ENCODE results near the gene RNGTT.

RNGTT gene

DNA sequence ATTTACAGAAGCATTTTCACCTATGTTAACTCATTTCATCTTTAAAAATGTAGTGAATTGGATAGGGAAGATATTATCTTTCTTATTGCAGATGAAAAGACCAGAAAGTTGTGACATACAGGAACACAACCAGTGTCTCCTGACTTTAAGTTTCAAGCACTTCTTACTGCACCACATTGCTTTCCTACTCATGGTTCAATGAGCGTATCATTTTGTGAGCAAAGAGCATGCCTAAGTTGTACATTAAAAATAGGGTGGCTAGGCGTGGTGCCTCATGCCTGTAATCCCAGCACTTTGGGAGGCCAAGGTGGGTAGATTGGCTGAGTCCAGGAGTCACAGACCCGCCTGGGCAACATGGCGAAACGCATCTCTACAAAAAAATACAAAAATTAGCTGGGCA is 21.2 kb upstream of the RNGTT start:
- TF ChIP-seq TAF1 (IDR thresholded peaks at IDR 0.05; ENCODE audit: borderline replicate concordance, insufficient read depth, low read length) = no peak
- TF ChIP-seq, protein P1, sequence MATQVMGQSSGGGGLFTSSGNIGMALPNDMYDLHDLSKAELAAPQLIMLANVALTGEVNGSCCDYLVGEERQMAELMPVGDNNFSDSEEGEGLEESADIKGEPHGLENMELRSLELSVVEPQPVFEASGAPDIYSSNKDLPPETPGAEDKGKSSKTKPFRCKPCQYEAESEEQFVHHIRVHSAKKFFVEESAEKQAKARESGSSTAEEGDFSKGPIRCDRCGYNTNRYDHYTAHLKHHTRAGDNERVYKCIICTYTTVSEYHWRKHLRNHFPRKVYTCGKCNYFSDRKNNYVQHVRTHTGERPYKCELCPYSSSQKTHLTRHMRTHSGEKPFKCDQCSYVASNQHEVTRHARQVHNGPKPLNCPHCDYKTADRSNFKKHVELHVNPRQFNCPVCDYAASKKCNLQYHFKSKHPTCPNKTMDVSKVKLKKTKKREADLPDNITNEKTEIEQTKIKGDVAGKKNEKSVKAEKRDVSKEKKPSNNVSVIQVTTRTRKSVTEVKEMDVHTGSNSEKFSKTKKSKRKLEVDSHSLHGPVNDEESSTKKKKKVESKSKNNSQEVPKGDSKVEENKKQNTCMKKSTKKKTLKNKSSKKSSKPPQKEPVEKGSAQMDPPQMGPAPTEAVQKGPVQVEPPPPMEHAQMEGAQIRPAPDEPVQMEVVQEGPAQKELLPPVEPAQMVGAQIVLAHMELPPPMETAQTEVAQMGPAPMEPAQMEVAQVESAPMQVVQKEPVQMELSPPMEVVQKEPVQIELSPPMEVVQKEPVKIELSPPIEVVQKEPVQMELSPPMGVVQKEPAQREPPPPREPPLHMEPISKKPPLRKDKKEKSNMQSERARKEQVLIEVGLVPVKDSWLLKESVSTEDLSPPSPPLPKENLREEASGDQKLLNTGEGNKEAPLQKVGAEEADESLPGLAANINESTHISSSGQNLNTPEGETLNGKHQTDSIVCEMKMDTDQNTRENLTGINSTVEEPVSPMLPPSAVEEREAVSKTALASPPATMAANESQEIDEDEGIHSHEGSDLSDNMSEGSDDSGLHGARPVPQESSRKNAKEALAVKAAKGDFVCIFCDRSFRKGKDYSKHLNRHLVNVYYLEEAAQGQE (IDR thresholded peaks at IDR 0.05; ENCODE audit: insufficient read depth in 1 of 2, low read depth in 2 of 2, low read length in 2 of 2) = no peak
- no peak for TF ChIP-seq SIN3A (IDR thresholded peaks at IDR 0.05; ENCODE audit: borderline replicate concordance, insufficient read depth, low read length)
- no peak for TF ChIP-seq POLR2AphosphoS5 (IDR thresholded peaks at IDR 0.05; ENCODE audit: low read depth, low read length)
- no peak for TF ChIP-seq FOXP2 (optimal IDR thresholded peaks at IDR 0.05; ENCODE audit: borderline replicate concordance, extremely low read depth, extremely low read length, insufficient read depth)

GRCh38 chr6:88984152-88984551 is 20.7 kb upstream of the RNGTT start:
- TF ChIP-seq POLR2AphosphoS5 (IDR thresholded peaks at IDR 0.05; ENCODE audit: low read depth, low read length) (no peak), FOXP2 (optimal IDR thresholded peaks at IDR 0.05; ENCODE audit: borderline replicate concordance, extremely low read depth, extremely low read length, insufficient read depth) (no peak), SIN3A (IDR thresholded peaks at IDR 0.05; ENCODE audit: borderline replicate concordance, insufficient read depth, low read length) (no peak), TAF1 (IDR thresholded peaks at IDR 0.05; ENCODE audit: borderline replicate concordance, insufficient read depth, low read length) (no peak)
- TF ChIP-seq, protein P1 (IDR thresholded peaks at IDR 0.05; ENCODE audit: insufficient read depth in 1 of 2, low read depth in 2 of 2, low read length in 2 of 2) = no peak

- no peak for TF ChIP-seq SIN3A (IDR thresholded peaks at IDR 0.05; ENCODE audit: borderline replicate concordance, insufficient read depth, low read length)
- no peak for TF ChIP-seq POLR2AphosphoS5 (IDR thresholded peaks at IDR 0.05; ENCODE audit: low read depth, low read length)
- TF ChIP-seq FOXP2 (optimal IDR thresholded peaks at IDR 0.05; ENCODE audit: borderline replicate concordance, extremely low read depth, extremely low read length, insufficient read depth) = no peak
- no peak for TF ChIP-seq TAF1 (IDR thresholded peaks at IDR 0.05; ENCODE audit: borderline replicate concordance, insufficient read depth, low read length)
- TF ChIP-seq, protein P1 (IDR thresholded peaks at IDR 0.05; ENCODE audit: insufficient read depth in 1 of 2, low read depth in 2 of 2, low read length in 2 of 2) = no peak
These were observed 20.1 kb upstream of the RNGTT start for GRCh38 chr6:88983532-88983931.

DNA sequence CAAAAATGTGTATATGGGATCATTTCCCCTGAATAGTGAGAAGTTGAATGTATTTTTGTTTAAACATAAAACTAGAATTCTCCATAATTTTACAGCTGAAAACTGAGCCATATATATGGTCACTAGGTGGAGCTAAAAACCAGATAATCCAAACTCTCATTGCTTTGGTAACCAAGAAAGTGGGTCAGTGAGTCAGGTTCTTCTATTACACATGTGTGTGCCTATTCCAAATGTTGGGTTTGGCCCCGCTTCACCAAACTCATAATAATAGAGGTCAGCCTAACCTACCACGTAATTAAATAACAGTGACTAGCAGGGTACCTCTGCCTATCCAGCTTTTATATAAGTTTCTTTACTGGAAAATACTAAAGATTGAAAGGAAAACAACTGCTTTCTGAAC is 19.3 kb upstream of the RNGTT start:
- TF ChIP-seq TAF1 (IDR thresholded peaks at IDR 0.05; ENCODE audit: borderline replicate concordance, insufficient read depth, low read length) = no peak
- TF ChIP-seq, protein P1 (IDR thresholded peaks at IDR 0.05; ENCODE audit: insufficient read depth in 1 of 2, low read depth in 2 of 2, low read length in 2 of 2) = no peak
- TF ChIP-seq FOXP2 (optimal IDR thresholded peaks at IDR 0.05; ENCODE audit: borderline replicate concordance, extremely low read depth, extremely low read length, insufficient read depth) = no peak
- TF ChIP-seq POLR2AphosphoS5 (IDR thresholded peaks at IDR 0.05; ENCODE audit: low read depth, low read length) = no peak

GRCh38 chr6:88975369-88975768 is 12.0 kb upstream of the RNGTT start:
- TF ChIP-seq FOXP2 (optimal IDR thresholded peaks at IDR 0.05; ENCODE audit: borderline replicate concordance, extremely low read depth, extremely low read length, insufficient read depth) (no peak), TAF1 (IDR thresholded peaks at IDR 0.05; ENCODE audit: borderline replicate concordance, insufficient read depth, low read length) (no peak), SIN3A (IDR thresholded peaks at IDR 0.05; ENCODE audit: borderline replicate concordance, insufficient read depth, low read length) (no peak), POLR2AphosphoS5 (IDR thresholded peaks at IDR 0.05; ENCODE audit: low read depth, low read length) (no peak)
- TF ChIP-seq, protein P1 (IDR thresholded peaks at IDR 0.05; ENCODE audit: insufficient read depth in 1 of 2, low read depth in 2 of 2, low read length in 2 of 2) = no peak
